Measurements from ENCODE around the gene KRT79.

GRCh38 chr12:52817003-52817698 is 17.0 kb downstream of the KRT79 start:
- no peak for TF ChIP-seq POLR2A (IDR thresholded peaks at IDR 0.05)
- TF ChIP-seq, protein P1, sequence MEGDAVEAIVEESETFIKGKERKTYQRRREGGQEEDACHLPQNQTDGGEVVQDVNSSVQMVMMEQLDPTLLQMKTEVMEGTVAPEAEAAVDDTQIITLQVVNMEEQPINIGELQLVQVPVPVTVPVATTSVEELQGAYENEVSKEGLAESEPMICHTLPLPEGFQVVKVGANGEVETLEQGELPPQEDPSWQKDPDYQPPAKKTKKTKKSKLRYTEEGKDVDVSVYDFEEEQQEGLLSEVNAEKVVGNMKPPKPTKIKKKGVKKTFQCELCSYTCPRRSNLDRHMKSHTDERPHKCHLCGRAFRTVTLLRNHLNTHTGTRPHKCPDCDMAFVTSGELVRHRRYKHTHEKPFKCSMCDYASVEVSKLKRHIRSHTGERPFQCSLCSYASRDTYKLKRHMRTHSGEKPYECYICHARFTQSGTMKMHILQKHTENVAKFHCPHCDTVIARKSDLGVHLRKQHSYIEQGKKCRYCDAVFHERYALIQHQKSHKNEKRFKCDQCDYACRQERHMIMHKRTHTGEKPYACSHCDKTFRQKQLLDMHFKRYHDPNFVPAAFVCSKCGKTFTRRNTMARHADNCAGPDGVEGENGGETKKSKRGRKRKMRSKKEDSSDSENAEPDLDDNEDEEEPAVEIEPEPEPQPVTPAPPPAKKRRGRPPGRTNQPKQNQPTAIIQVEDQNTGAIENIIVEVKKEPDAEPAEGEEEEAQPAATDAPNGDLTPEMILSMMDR (IDR thresholded peaks at IDR 0.05) = no peak
